ENCODE results near the gene RHD.
"Not testable (repeated sequence)": the region's sequence is repeated elsewhere in the genome, so short reads cannot be mapped to it uniquely, and the experiment has no call there.

The RHD gene

GRCh38 chr1:25369241-25369640, 96.9 kb downstream of the RHD start (continued):
- TF ChIP-seq TSHZ2 (CRISPR knock-in tag; IDR thresholded peaks at IDR 0.05) = no peak
- TF ChIP-seq POU6F1 (CRISPR knock-in tag; IDR thresholded peaks at IDR 0.05; ENCODE audit: borderline replicate concordance, low read depth) = no peak
- no peak for TF ChIP-seq ZNF565 (CRISPR knock-in tag; conservative IDR thresholded peaks at IDR 0.05; ENCODE audit: low read depth)
- TF ChIP-seq BACH2 (CRISPR knock-in tag; IDR thresholded peaks at IDR 0.05; ENCODE audit: borderline replicate concordance) = no peak
- TF ChIP-seq OSR1 (CRISPR knock-in tag; IDR thresholded peaks at IDR 0.05) = no peak
- no peak for TF ChIP-seq ZC3H10 (CRISPR knock-in tag; IDR thresholded peaks at IDR 0.05)
- no peak for TF ChIP-seq TCF4 (CRISPR knock-in tag; IDR thresholded peaks at IDR 0.05; ENCODE audit: borderline replicate concordance)
- no peak for TF ChIP-seq ARNTL (CRISPR knock-in tag; IDR thresholded peaks at IDR 0.05; ENCODE audit: borderline replicate concordance, low read depth)

GRCh38 chr1:25369691-25370271, 97.5 kb downstream of the RHD start:
- ATAC-seq = not testable (repeated sequence)

GRCh38 chr1:25371757-25372156, 99.4 kb downstream of the RHD start:
- TF ChIP-seq TOX (CRISPR knock-in tag; IDR thresholded peaks at IDR 0.05; ENCODE audit: borderline replicate concordance) (peak; percentile 78; the same call in 1 of the 2 replicates), ISL1 (CRISPR knock-in tag; IDR thresholded peaks at IDR 0.05) (peak; percentile 61), ZC3H10 (CRISPR knock-in tag; IDR thresholded peaks at IDR 0.05) (0 out of 2 replicates have a peak, but pooled peaks have one; percentile 32)
- ATAC-seq = peak; percentile 92

GRCh38 chr1:25378367-25378766, 106.1 kb downstream of the RHD start:
- not testable (repeated sequence) for ATAC-seq
